Activated naive CD8-positive, alpha-beta T cell (primary cell): ENCODE data around the gene ATG14.
"Not testable (repeated sequence)": the region's sequence is repeated elsewhere in the genome, so short reads cannot be mapped to it uniquely, and the experiment has no call there.

Experiments used
- H3K27ac Mint-ChIP-seq: one replicate; pipeline ENCODE4 v1.8.0; 2021; ENCODE audit warnings: mixed read lengths
- H3K27me3 Mint-ChIP-seq: one replicate; pipeline ENCODE4 v1.8.0; 2021; ENCODE audit warnings: mixed read lengths
- H3K36me3 Mint-ChIP-seq: one replicate; pipeline ENCODE4 v1.8.0; 2021; ENCODE audit warnings: mixed read lengths
- H3K4me1 Mint-ChIP-seq: one replicate; pipeline ENCODE4 v1.8.0; 2021; ENCODE audit warnings: low read depth, mixed read lengths
- H3K4me3 Mint-ChIP-seq: one replicate; pipeline ENCODE4 v1.8.0; 2021; ENCODE audit warnings: mild to moderate bottlenecking, mixed read lengths
- H3K9me3 Mint-ChIP-seq: one replicate; pipeline ENCODE4 v1.8.0; 2021; ENCODE audit warnings: low read depth, mixed read lengths

ATG14 gene

GRCh38 chr14:55411426-55412389 is at the start of gene ATG14:
Gene ATG14, minus strand, starts transcription at chr14:55411830. Its CDS starts 8 bp downstream, at chr14:55411822.
- H3K36me3 Mint-ChIP-seq = peaks cover 3% of the 10 kb centered on the region

DNA sequence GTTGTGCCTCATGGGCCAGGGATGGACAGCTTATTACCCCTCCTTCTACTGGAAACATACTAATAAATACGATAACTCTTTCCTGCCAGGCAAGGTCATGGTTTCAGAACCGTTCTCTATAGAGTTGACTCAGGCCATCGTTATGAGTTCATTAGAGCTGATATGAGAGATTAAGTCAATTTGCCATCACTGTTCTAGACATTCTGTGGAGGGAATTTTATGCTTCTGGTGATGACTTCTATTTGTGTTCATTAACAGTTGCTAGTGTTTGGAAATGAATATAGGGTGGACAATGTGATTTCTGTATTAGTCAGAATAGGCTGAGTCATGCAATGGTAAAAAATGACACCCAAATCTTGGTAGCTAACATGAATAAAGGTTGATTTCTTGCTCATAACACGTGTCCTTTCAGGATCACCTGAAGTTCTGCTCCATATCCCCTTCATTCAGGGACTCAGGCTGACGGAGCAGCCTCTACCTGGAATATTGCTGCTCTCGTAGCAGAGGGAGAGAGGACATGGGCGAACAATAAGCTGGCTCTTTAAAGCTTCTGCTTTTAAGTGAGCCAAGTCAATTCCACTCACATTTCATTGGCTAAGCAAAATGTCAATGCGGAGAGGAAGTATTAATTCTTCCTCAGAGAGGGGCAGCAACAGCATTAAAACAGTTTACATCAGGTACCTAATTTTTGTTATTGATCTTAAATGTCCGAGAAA is 47.3 kb upstream of the ATG14 start:
- Mint-ChIP-seq H3K36me3 (no peaks in the 10 kb centered on the region), H3K4me3 (no peak overlapping the region), H3K9me3 (no peaks in the 10 kb centered on the region), H3K27ac (no peak overlapping the region), H3K4me1 (no peaks in the 10 kb centered on the region), H3K27me3 (peaks cover 3% of the 10 kb centered on the region)

More at GRCh38 chr14:55411426-55412389, at the start of gene ATG14:
- Mint-ChIP-seq H3K4me1 (peaks cover 39% of the 10 kb centered on the region), H3K9me3 (no peaks in the 10 kb centered on the region), H3K4me3 (peak within 1 kb of the TSS; percentile 92), H3K27me3 (no peaks in the 10 kb centered on the region), H3K27ac (peak within 1 kb of the TSS; percentile 92)

- Mint-ChIP-seq H3K27ac (no peak overlapping the region), H3K27me3 (peaks cover 4% of the 10 kb centered on the region)
Observed at GRCh38 chr14:55457496-55457895, 45.9 kb upstream of the ATG14 start.

GRCh38 chr14:55456411-55456810 is 44.8 kb upstream of the ATG14 start:
- not testable (repeated sequence) for H3K4me1 Mint-ChIP-seq, H3K4me3 Mint-ChIP-seq, H3K36me3 Mint-ChIP-seq, H3K27me3 Mint-ChIP-seq, H3K9me3 Mint-ChIP-seq, H3K27ac Mint-ChIP-seq

More at GRCh38 chr14:55457496-55457895, 45.9 kb upstream of the ATG14 start:
- no peak overlapping the region for H3K4me3 Mint-ChIP-seq
- H3K9me3 Mint-ChIP-seq = no peaks in the 10 kb centered on the region
- H3K36me3 Mint-ChIP-seq = no peaks in the 10 kb centered on the region
- H3K4me1 Mint-ChIP-seq = no peaks in the 10 kb centered on the region

- no peaks in the 10 kb centered on the region for H3K4me1 Mint-ChIP-seq
- no peak overlapping the region for H3K4me3 Mint-ChIP-seq
- no peaks in the 10 kb centered on the region for H3K9me3 Mint-ChIP-seq
- no peak overlapping the region for H3K27ac Mint-ChIP-seq
- no peaks in the 10 kb centered on the region for H3K36me3 Mint-ChIP-seq
- peaks cover 2% of the 10 kb centered on the region for H3K27me3 Mint-ChIP-seq
Observed at GRCh38 chr14:55454264-55455002, 42.8 kb upstream of the ATG14 start.

DNA sequence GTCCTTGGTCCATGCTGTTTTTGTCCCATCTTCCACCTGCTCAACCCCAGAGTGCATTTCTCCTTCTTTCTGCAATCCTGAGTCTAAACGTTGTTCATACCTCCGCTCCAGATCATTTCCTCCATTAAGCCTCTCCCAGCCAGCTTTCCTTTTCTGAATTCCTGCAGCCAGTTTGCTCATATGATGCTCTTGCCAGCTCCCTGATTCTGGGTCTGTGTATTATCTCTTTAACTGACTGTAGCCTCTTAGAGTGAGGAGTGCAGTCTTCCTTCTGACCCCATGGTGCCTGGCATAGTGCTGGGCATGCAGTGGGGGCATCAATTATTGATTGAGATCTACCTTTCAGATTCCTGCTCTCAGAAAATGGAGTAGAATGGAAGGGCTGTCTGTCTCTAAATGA is 40.3 kb upstream of the ATG14 start:
- Mint-ChIP-seq H3K4me1 (no peaks in the 10 kb centered on the region), H3K27me3 (peaks cover 2% of the 10 kb centered on the region), H3K4me3 (no peak overlapping the region), H3K27ac (no peak overlapping the region), H3K36me3 (no peaks in the 10 kb centered on the region), H3K9me3 (no peaks in the 10 kb centered on the region)

DNA sequence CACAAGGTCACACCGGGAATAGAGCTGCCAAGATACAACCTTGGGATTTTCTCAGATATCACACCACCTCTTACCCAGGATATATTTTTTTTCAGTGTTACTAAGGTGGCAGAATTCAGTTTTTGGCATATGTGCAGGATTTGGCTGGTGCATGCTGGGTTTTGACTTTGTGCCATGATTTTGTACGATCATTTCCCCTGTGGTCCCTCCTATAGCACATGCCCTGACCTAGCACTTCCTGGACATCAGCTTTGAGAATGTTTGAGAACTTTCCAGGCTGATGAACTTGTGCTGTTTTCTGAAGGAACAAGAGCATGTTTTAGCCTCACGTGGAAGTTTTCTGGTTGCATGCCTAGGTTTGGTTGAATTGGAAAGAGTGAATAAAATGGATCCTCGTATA is 39.8 kb upstream of the ATG14 start:
- Mint-ChIP-seq H3K36me3 (no peaks in the 10 kb centered on the region), H3K4me1 (no peaks in the 10 kb centered on the region), H3K27ac (no peak overlapping the region), H3K4me3 (no peak overlapping the region), H3K27me3 (peaks cover 2% of the 10 kb centered on the region), H3K9me3 (no peaks in the 10 kb centered on the region)

- Mint-ChIP-seq H3K4me3 (no peak overlapping the region), H3K36me3 (no peaks in the 10 kb centered on the region), H3K27ac (no peak overlapping the region), H3K9me3 (no peaks in the 10 kb centered on the region), H3K27me3 (peaks cover 2% of the 10 kb centered on the region), H3K4me1 (peaks cover 3% of the 10 kb centered on the region)
Observed at GRCh38 chr14:55450987-55451386, 39.4 kb upstream of the ATG14 start.

DNA sequence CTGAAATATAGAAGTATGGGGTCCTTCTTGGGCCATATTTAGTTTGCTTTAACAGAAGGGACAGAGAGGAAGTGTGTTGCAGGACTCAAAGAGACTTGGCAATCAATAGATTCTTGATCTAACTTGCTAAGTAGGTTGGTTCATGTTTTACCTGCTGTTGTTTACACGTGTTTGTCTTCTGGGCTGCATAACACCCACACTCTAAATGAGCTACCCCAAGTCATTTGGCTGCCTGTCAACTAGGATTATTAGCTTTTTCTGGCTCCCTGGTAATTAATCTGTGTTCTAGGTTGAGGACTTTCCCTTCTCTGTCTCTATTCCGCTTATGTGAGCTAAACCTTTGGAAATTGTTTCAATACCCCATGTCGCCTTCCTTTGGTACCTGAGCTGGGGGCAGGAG is 38.9 kb upstream of the ATG14 start:
- Mint-ChIP-seq H3K4me1 (peaks cover 3% of the 10 kb centered on the region), H3K4me3 (no peak overlapping the region), H3K9me3 (no peaks in the 10 kb centered on the region), H3K36me3 (no peaks in the 10 kb centered on the region), H3K27me3 (peaks cover 2% of the 10 kb centered on the region), H3K27ac (no peak overlapping the region)

DNA sequence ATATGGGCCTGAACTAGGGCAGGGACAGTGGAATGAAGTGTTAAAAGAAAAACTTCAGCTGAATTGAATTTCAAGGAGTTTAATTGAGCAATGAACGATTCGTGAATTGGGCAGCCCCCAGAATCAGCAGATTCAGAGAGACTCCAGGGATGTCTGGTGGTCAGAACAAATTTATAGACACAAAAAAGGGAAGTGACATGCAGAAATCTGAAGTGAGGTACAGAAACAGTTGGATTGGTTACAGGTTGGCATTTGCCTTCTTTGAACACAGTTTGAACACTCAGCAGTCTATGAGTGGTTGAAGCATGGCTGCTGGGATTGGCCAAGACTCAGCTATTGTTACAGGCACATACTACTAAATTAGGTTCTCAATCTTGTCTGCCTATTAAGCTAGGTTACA is 38.5 kb upstream of the ATG14 start:
- Mint-ChIP-seq H3K9me3 (no peaks in the 10 kb centered on the region), H3K4me1 (peaks cover 3% of the 10 kb centered on the region), H3K36me3 (no peaks in the 10 kb centered on the region), H3K4me3 (no peak overlapping the region), H3K27me3 (peaks cover 2% of the 10 kb centered on the region), H3K27ac (no peak overlapping the region)

- peaks cover 2% of the 10 kb centered on the region for H3K27me3 Mint-ChIP-seq
- no peak overlapping the region for H3K4me3 Mint-ChIP-seq
- H3K9me3 Mint-ChIP-seq = no peaks in the 10 kb centered on the region
- H3K36me3 Mint-ChIP-seq = no peaks in the 10 kb centered on the region
- no peak overlapping the region for H3K27ac Mint-ChIP-seq
- peaks cover 3% of the 10 kb centered on the region for H3K4me1 Mint-ChIP-seq
Observed at GRCh38 chr14:55449116-55449515, 37.5 kb upstream of the ATG14 start.

GRCh38 chr14:55448141-55448614 is 36.5 kb upstream of the ATG14 start:
- Mint-ChIP-seq H3K36me3 (no peaks in the 10 kb centered on the region), H3K4me1 (peaks cover 3% of the 10 kb centered on the region), H3K4me3 (no peak overlapping the region), H3K27me3 (no peaks in the 10 kb centered on the region), H3K27ac (no peak overlapping the region), H3K9me3 (no peaks in the 10 kb centered on the region)

- H3K4me1 Mint-ChIP-seq = peaks cover 3% of the 10 kb centered on the region
- H3K27ac Mint-ChIP-seq = no peak overlapping the region
Observed at GRCh38 chr14:55446833-55447232, 35.2 kb upstream of the ATG14 start.

GRCh38 chr14:55446127-55446736 is 34.6 kb upstream of the ATG14 start:
- Mint-ChIP-seq H3K9me3 (no peaks in the 10 kb centered on the region), H3K27ac (no peak overlapping the region), H3K4me1 (peaks cover 3% of the 10 kb centered on the region), H3K36me3 (no peaks in the 10 kb centered on the region), H3K27me3 (no peaks in the 10 kb centered on the region), H3K4me3 (no peak overlapping the region)

More at GRCh38 chr14:55446833-55447232, 35.2 kb upstream of the ATG14 start:
- no peak overlapping the region for H3K4me3 Mint-ChIP-seq
- H3K9me3 Mint-ChIP-seq = no peaks in the 10 kb centered on the region
- H3K27me3 Mint-ChIP-seq = no peaks in the 10 kb centered on the region
- no peaks in the 10 kb centered on the region for H3K36me3 Mint-ChIP-seq
